Measurements from ENCODE around the gene TAX1BP3.

- TF ChIP-seq CTCF (IDR thresholded peaks at IDR 0.05; ENCODE audit: low read depth, low read length) (no peak), POLR2A (IDR thresholded peaks at IDR 0.05; ENCODE audit: extremely low read depth, insufficient read length) (no peak), MYC (IDR thresholded peaks at IDR 0.05; ENCODE audit: low read depth, low read length) (no peak), MAX (IDR thresholded peaks at IDR 0.05; ENCODE audit: low read depth, low read length) (no peak)
Measured at GRCh38 chr17:3699951-3700350, 31.6 kb upstream of the TAX1BP3 start.

All from NB4 (cell line).